ENCODE measurements around the gene TAPBPL.

Gene TAPBPL, protein sequence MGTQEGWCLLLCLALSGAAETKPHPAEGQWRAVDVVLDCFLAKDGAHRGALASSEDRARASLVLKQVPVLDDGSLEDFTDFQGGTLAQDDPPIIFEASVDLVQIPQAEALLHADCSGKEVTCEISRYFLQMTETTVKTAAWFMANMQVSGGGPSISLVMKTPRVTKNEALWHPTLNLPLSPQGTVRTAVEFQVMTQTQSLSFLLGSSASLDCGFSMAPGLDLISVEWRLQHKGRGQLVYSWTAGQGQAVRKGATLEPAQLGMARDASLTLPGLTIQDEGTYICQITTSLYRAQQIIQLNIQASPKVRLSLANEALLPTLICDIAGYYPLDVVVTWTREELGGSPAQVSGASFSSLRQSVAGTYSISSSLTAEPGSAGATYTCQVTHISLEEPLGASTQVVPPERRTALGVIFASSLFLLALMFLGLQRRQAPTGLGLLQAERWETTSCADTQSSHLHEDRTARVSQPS

GRCh38 chr12:6451348-6452244, at the start of gene TAPBPL:
Gene TAPBPL (plus strand): TSS chr12:6452042. CDS start chr12:6452249, 207 bp downstream.
- peak within 1 kb of the TSS; percentile 97 for H3K9ac ChIP-seq
- no peak within 1 kb of the TSS for H3K4me3 ChIP-seq (IDR thresholded peaks at IDR 0.05; ENCODE audit: insufficient read depth, low read depth, low read length)
- TF ChIP-seq CTCF (conservative IDR thresholded peaks at IDR 0.05; ENCODE audit: low read depth, low read length): no peak
- H3K79me2 ChIP-seq (ENCODE audit: insufficient read depth, low read depth): peaks cover 12% of the 10 kb centered on the region; the same call in 1 of the 2 replicates
- peak within 1 kb of the TSS; percentile 48 for H2AFZ ChIP-seq (ENCODE audit: low read depth)
- peak within 1 kb of the TSS; percentile 55 for H3K4me2 ChIP-seq
- H3K36me3 ChIP-seq (ENCODE audit: insufficient read depth): no peaks in the 10 kb centered on the region
- H3K27me3 ChIP-seq (ENCODE audit: insufficient read depth, low read depth): no peaks in the 10 kb centered on the region
- peaks cover 39% of the 10 kb centered on the region for H3K4me1 ChIP-seq (ENCODE audit: low read depth, poor library complexity, severe bottlenecking)
- H3K27ac ChIP-seq: peak within 1 kb of the TSS; percentile 92
- H4K20me1 ChIP-seq (ENCODE audit: insufficient read depth): no peaks in the 10 kb centered on the region

DNA sequence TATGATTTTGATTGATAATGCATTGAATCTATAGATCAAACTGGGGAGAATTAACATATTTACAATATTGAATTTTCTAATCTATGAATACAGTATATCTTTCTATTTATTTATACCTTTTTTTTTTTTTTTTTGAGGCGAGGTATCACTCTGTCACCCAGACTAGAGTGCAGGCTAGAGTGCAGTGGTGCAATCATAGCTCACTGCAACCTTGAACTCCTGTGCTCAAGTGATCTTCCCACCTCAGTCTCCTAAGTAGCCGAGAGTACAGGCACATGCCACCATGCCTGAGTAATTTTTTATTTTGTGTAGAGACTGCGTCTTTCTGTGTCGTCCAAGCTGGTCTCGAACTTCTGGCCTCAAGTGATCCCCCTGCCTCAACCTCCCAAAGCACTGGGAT, 47.5 kb upstream of the TAPBPL start:
- Histone ChIP-seq H3K9ac (no peak overlapping the region), H3K4me2 (no peak overlapping the region), H3K27ac (no peak overlapping the region), H3K79me2 (ENCODE audit: insufficient read depth, low read depth) (no peaks in the 10 kb centered on the region), H4K20me1 (ENCODE audit: insufficient read depth) (no peaks in the 10 kb centered on the region), H3K36me3 (ENCODE audit: insufficient read depth) (no peaks in the 10 kb centered on the region), H3K4me1 (ENCODE audit: low read depth, poor library complexity, severe bottlenecking) (no peaks in the 10 kb centered on the region), H3K4me3 (IDR thresholded peaks at IDR 0.05; ENCODE audit: insufficient read depth, low read depth, low read length) (no peak overlapping the region), H3K27me3 (ENCODE audit: insufficient read depth, low read depth) (no peaks in the 10 kb centered on the region), H2AFZ (ENCODE audit: low read depth) (no peak overlapping the region)
- TF ChIP-seq CTCF (conservative IDR thresholded peaks at IDR 0.05; ENCODE audit: low read depth, low read length): no peak

DNA sequence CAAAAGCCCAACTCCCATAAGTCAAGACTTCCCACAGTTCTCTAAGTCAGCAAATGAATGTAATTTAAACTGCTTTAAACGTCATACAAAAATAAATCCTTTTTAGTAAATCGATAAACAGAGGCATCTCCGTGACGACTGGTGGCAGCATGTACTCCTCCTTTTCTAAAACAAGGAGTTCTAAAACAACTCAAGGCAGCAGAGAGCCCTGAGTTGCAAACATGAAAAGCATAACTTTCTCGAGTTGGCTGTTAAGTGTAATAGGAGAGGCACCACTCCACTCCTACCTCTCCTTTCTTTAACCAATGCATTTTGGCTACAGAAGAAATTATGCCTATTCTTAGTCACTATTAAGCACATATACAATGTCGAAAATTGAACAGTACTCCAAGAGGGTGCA, 45.9 kb upstream of the TAPBPL start:
- no peaks in the 10 kb centered on the region for H3K4me1 ChIP-seq (ENCODE audit: low read depth, poor library complexity, severe bottlenecking)
- no peaks in the 10 kb centered on the region for H3K27me3 ChIP-seq (ENCODE audit: insufficient read depth, low read depth)
- no peak overlapping the region for H2AFZ ChIP-seq (ENCODE audit: low read depth)
- TF ChIP-seq CTCF (conservative IDR thresholded peaks at IDR 0.05; ENCODE audit: low read depth, low read length): no peak
- H3K27ac ChIP-seq: no peak overlapping the region
- no peak overlapping the region for H3K4me2 ChIP-seq
- no peaks in the 10 kb centered on the region for H3K36me3 ChIP-seq (ENCODE audit: insufficient read depth)
- no peaks in the 10 kb centered on the region for H3K79me2 ChIP-seq (ENCODE audit: insufficient read depth, low read depth)
- no peak overlapping the region for H3K4me3 ChIP-seq (IDR thresholded peaks at IDR 0.05; ENCODE audit: insufficient read depth, low read depth, low read length)
- no peaks in the 10 kb centered on the region for H4K20me1 ChIP-seq (ENCODE audit: insufficient read depth)
- H3K9ac ChIP-seq: no peak overlapping the region

GRCh38 chr12:6407236-6407954, 44.4 kb upstream of the TAPBPL start:
- no peak for TF ChIP-seq CTCF (conservative IDR thresholded peaks at IDR 0.05; ENCODE audit: low read depth, low read length)
- no peaks in the 10 kb centered on the region for H3K27me3 ChIP-seq (ENCODE audit: insufficient read depth, low read depth)
- no peak overlapping the region for H3K4me3 ChIP-seq (IDR thresholded peaks at IDR 0.05; ENCODE audit: insufficient read depth, low read depth, low read length)
- no peaks in the 10 kb centered on the region for H3K4me1 ChIP-seq (ENCODE audit: low read depth, poor library complexity, severe bottlenecking)
- H4K20me1 ChIP-seq (ENCODE audit: insufficient read depth): no peaks in the 10 kb centered on the region
- no peak overlapping the region for H3K27ac ChIP-seq
- no peak overlapping the region for H3K4me2 ChIP-seq
- no peaks in the 10 kb centered on the region for H3K36me3 ChIP-seq (ENCODE audit: insufficient read depth)
- no peak overlapping the region for H2AFZ ChIP-seq (ENCODE audit: low read depth)
- no peak overlapping the region for H3K9ac ChIP-seq
- H3K79me2 ChIP-seq (ENCODE audit: insufficient read depth, low read depth): no peaks in the 10 kb centered on the region

Data from KMS-11 (cell line).